HG02588 (cell line): ENCODE data around the gene NEDD4L.
"Not testable (repeated sequence)": the region's sequence is repeated elsewhere in the genome, so short reads cannot be mapped to it uniquely, and the experiment has no call there.

Experiments used
- ATAC-seq: cut with Tn5 transposase; IDR thresholded peaks from one replicate; pipeline ENCODE4 v1.9.1; 2021; ENCODE audit warnings: mild to moderate bottlenecking, moderate library complexity; ENCODE audit not compliant: unreplicated experiment

NEDD4L gene

DNA sequence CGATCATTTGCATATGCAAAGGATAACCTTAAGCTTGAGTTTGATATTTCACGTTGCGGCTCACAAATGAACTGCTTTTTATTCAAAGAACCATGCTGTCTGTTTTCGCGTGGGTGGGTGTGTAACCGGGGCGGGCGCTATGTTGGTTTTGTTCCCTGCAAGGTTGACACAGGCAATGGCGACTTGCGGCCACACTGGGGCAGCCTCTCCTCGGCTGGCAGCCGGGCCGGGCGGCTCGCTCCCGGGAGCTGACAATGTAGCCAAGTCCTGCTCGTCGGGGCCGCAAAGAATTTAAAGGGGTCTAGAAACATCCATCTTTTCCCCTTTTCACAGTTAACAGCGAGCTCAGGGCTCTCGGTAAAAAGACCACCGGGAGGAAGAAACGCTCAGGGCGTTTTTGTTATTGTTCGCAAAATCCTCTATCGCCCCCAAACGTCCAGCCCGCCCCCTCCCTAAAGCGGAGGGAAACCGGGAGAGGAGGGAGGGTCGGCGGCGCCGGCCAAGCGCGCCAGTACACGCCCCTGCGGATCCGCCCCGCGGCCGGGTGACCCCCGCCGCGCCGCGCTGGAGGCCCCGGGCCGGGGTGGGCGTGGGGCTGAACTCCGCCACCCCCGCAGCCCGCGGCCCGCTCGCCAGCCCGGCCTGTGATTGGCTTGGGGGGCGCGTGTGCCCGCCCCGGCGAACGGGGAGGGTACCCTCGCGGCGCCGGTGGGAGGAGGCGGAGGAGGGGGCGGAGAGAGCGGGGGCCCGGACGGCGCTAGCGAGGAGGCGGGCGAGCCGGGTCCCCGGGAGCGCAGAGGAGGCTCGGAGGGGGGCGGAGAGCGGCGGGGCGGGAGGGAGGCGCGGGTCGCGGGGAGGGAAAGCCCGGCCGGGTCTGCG lies at the start of gene NEDD4L:
Gene NEDD4L, plus strand, starts transcription at position 736 of the 879 bp plus-strand sequence. CDS start 435 bp downstream, outside the sequence.
- peak; percentile 76 for ATAC-seq

DNA sequence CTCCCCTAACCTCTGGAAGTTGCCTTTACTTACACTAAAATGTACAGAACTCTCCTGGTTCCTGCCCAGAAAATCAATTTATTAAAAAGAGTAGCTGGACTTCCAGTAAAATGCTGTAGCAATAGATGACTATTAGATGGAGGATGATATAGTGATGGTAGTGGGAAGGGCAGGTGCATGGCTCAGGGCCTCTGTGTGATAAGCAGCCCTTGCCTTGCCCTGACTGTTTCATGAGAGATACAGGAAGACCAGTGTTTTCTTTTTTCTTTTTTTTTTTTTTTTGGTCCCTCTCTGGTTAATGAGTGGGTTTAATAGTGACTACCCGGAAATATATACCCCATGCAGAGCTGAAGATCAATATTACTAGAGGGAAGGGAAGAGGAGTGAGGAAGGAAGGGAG lies 48.7 kb upstream of the NEDD4L start:
- ATAC-seq = no peak

DNA sequence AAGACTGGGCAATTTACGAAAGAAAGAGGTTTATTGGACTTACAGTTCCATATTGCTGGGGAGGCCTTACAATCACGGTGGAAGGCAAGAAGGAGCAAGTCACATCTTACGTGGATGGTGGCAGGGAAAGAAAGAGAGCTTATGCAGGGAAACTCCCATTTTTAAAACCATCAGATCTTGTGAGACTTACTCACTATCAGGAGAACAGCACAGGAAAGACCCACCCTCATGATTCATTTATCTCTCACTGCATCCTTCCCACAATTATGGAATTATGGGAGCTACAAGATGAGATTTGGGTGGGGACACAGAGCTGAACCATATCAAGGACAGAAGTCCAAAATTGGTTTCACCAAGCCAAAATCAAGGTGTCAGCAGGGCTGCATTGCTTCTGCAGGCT lies 47.1 kb upstream of the NEDD4L start:
- not testable (repeated sequence) for ATAC-seq

DNA sequence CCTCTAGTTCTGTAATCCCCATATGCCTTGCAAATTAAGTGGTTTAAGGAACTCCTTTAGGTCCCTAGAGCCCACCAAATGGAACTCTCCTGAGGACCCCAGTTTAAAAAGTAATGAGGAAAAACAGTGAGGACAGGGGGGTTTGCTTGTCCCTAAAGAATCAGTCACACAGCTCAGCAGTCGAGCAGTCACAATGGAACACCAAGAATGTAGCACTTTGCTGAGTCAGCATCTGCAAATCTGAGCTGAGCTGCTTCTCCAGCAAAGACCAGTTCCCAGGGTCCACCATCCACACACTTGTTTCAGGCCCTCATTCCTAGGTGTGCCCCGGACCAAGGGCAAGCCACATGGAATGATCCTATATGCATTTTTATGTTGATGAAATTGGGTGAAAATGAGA lies 46.2 kb upstream of the NEDD4L start:
- no peak for ATAC-seq

DNA sequence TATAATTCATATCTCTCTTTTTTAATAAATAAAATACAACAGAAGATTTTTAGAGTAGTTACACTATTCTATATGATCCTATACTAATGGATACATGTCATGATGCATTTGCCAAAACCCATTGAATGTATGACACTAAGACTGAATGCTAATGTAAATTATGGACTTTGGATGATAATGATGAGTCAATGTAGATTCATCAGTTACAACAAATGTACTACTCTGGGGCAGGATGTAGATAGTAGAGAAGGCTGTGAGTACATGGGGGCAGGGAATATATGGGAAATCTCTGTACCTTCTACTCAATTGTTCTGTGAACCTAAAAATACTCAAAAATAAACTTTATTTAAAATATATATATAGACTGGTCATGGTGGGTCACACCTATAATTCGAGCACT lies 45.6 kb upstream of the NEDD4L start:
- no peak for ATAC-seq

DNA sequence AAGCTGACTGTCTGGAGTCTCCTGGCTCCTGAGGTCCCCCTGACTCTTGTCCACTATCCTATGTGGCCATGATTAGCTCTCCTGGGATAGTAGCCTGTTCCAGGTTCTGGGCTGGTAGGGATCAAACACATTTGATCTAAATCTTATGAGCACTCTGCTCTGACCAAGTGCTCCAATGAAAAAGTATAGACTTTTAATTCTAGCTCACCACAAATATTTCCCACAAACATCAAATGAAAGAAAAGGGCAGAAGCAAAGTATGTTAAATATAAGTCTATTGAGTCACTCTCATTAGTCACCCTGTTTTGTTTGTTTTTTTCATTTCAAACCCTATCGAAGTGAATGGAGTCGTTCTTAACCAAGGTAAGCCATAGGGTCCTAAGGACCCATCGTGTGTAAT lies 39.7 kb upstream of the NEDD4L start:
- ATAC-seq = no peak

DNA sequence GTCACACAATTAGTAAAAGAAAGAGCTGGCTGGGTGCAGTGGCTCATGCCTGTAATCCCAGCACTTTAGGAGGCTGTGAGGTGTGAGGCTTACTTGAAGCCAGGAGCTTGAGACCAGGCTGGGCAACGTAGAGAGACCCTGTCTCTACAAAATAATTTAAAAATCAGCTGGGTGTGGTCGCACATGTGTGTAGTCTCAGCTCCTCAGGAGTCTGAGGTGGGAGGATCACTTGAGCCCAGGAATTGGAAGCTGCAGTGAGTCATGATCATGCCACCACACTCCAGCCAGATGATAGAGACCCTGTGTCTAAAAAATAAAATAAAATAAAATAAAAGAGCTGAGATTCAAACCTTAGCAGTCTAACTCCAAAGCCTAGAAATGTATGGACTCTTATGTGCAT lies 39.0 kb upstream of the NEDD4L start:
- ATAC-seq = no peak

DNA sequence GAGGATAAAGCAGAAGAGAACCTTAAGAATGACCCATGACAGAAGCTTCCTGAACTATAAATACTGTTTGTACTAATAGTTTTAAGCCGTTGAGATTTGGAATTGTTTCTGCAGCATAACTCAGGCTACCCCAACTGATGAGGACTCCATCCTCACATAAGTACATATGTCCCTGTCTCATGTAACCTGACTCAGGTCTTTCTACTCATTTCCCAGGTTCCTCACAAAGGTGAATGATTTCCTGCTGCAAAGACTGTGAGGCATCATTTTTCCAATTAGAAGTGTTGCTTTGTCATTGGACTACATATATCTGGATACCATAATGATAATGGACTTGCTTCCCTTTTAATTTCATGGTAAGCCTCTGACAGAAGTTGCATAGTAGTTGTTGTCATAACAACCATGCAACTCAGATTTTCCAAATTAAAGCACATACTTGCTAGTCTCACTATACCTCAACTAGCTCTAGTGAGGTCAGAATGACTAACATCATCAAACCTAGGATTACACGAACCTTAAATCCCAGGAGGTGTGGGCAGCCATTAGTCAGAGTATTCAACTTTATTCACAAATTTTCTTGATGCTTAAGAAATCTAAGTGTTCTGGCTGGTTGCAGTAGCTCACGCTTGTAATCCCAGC lies 38.0 kb upstream of the NEDD4L start:
- ATAC-seq = no peak

DNA sequence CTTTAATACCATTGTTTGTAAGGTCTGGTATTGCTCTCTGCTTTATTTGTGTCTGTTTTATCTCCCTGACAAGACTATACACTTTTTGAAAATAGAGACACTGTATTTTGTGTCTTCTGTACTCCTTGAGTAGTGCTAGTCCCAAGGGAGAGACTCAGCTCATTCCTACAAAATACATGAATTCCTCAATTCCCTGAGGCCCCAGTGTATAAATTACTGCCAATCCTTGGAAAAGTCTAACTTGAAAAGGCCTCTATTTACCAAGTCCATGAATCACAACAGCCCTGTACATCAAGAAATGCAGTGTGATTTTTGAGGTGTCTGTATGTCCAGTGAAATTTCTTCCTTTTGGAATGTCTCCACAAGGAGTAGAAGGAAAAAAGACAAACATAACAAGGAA lies 34.9 kb upstream of the NEDD4L start:
- no peak for ATAC-seq

DNA sequence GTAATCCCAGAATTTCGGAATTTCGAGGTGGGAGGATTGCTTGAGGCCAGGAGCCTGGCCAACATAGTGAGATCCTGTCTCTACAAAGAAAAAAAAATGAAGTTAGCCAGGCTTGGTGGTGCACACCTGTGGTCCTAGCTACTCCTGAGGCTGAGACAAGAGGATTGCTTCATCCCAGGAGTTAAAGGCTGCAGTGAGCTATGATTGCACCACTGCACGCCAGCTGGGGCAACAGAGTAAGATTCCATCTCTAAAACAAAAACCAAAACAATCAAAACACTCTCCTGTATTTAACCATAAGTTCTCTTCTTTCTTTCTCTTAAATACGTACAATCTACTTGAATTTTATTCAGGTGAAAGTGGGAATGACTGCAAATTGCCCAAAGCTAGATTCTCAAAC lies 33.8 kb upstream of the NEDD4L start:
- ATAC-seq = no peak

DNA sequence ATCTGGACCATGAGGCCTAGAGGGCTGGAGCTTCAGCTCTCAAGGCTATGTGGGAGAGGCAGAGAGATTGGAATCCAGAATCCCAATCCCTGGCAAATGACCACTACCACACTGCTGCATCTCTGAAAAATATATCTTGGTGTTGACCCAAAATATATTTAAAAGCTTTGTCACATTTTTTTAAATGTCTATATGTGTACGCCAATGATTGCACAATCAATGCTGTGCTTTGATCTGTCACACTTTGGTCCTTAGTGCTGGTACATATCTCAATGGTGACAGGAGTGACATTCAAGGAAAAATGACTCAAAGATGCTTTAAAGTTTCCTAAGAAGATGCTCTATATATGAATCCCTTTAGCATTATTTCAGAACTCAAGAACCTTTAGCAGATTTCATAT lies 31.7 kb upstream of the NEDD4L start:
- ATAC-seq = no peak

DNA sequence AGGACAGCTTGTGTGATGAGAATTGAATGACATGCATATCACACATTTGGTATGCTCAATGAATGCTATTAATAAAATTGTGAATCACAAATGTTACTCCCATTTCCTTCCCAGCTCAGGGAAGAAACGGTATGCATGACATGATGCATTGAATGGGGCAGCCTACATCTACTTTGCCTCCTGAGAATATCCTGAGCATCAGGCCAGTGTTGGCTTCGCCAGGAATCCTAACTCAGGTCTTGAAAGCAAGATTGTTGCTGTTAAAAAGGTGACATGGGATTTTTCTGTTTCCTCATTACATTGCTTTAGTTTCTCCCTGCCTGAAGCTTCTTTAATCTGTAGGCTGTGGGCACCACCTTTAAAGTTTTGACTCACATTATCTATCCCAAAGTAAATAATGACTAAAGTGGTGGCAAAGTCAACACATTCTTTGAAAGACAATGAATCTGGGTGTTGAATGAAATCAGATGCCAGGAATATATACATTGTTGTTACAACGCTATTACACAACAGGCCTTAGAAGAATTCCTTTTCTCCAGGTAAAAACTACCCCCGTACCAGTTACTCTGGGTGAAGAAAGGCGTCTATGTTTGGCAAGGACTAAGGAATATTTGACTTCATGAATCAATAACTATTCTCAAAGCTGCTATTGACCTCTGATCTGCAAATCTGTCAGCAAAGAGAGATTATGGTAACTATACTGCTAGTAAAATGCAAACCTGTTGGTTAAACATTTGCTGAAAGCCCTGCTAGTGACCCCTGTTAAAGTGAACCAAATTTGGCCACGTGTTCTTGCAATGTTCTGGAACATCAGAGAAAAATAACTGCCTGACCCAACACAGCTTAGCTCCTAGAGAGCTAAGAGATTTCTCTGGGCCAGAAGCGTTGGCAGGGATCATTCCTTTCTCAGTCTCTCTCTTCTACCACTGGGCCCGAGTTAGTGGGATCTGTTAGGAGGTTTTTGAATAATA lies 30.5 kb upstream of the NEDD4L start:
- no peak for ATAC-seq

DNA sequence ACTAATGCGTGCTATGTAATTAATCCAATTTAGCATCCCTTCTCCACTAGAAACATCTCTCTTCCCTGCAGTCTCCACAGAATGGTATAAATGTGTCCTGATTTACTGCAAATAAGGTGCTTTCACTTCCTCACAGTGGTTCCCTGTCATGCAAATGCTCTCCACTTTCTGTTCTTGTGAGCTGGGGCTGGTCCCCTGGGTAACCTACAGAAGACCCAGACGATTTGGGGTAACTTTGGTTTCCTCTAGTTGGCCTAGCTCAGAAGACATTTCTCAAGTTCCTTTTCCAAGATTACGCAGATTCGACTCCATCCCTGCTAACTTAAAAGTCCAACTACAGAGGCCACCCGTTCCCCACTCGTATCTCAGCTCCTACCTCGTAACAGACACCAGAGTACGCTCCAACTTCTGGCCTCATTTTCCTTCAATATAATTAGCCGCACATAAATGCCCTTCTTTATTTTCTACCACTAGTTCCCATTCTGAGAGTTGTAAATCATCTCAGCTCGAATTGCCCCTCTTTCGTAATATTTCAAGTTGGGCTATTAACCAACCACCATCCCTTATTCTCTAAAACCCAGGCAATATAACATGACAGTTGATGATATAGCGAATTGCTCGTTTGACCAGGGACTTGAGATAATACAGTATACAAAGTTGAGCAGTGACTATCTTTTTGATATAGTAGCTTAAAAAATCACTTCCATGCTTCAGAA lies 28.8 kb upstream of the NEDD4L start:
- peak; percentile 98 for ATAC-seq

DNA sequence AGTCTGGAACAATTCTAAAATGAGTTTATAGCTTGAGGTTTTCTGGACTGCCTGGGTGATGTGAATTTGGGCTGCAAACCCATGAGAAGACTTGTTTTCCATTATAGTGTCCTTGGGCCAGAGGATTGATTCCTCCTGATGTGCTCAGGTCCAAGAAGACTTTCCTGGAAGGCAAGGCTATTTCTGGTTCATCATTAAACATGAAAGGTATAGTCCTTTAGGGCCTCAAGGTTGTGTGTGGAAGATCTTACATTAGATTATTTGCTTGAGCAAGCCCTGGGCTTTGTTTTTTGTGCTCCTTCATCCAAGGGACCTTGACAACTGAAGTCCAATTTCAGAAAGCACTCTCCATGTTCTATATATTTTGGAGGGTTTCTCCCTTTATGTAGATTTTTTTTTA lies 26.8 kb upstream of the NEDD4L start:
- no peak for ATAC-seq

DNA sequence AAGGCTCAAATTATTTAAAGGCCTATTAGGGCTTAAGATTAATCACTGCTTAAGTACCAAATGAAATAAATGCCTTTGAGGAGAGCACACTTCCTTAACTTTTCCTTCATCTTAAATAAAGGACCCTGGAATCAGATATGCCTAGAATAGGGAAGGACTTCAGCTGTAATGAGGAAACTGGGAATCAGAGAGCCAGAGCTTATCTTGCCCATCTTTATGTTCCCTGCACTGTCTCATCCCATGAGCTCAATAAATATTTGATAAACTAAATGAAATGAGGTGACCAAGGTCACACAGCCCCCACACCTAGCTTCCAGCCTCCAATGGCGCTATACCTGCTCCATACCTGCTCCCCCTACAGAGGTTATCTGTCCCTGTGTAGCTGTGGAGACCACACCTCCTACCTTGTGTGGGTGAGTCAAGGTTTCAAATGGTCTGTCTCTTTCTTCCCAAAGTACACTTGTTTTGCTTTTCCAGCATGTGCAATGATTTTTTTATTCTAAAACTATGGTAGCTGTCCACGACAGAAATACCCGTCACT lies 23.4 kb upstream of the NEDD4L start:
- ATAC-seq = no peak

DNA sequence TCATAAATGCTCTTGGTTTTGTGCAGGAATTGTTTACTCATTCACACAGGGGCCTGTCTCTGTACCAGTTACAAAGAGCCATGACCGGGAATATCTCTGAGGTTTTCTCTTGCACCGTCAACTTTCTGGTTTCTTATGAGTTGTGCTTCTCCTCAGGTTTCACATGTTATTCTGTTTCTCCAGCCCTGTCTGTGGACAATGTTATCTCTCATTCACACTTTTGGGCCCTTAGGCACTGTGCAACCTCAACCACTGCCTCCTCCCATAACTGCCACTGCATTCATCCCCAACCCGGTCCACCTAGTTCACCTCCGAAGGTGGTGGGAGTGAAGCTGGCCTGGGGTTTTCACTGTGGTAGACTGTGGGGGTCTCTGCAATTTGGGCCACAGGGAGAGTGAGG lies 22.5 kb upstream of the NEDD4L start:
- no peak for ATAC-seq

DNA sequence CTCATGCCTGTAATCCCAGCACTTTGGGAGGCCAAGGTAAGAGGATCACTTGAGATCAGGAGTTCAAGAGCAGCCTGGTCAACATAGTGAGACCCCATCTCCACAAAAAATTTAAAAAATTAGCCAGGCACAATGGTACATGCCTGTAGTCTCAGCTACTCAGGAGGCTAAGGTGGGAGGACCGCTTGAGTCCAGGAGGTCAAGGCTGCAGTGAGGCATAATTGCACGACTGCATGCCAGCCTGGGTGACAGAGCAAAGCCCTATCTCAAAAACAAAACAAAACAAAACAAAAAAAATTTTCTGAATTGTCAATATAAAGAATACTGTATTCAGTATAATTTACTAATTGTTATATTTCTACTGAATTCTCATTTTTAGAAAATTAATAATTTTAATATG lies 20.9 kb upstream of the NEDD4L start:
- ATAC-seq = no peak

DNA sequence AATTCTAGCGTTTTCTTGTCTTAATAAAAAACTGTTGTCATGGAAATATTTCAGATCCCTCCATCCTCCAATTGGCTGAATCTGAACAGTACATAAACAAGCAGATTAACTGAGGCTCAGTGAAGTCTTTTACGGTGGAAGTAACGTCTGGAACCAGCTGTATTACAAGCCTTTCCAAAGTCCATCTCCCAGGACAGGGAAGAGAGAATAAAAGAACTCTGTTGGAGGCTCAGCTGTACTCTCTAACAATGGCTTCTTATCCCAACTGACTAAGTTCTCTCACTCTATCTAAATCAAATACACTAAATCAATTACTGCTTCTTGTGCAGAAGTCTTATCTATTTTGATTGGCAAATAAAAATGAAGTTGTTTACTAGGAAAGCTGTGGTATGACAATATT lies 19.9 kb upstream of the NEDD4L start:
- no peak for ATAC-seq

DNA sequence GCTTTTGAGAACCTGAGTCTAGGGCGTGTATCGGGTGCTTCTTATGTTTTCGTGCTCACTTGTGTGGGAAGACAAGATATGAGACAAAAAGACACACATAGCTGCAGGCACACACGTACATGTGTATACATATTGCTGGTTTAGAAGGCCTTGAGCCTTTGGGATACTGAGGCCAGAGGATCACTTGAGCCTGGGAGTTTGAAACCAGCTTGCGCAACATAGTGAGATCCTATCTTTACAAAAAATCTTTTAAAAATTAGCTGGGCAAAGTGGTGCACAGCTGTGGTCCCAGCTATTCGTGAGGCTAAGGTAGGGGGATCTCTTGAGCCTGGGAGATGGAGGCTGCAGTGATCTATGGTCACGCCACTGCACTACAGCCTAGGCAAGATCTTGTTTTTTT lies 18.8 kb upstream of the NEDD4L start:
- ATAC-seq = no peak

DNA sequence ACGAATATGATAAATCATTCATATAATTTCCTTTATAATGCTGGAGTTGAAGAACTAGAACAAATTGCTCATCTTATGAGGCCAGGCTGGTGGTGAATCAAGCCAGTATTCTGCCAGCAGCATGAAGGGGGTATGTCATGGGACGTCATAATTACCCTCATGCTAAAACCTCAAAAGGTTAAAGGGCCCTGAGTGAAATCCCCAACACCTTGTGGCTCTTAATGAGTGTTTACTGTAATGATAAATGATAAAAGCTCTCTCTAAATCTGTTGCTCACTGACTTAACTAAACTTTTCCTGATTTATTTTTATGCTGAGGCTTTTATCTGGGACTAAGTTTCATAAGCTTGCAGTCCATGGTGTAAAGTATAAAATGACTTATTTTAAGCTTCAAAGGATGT lies 18.3 kb upstream of the NEDD4L start:
- ATAC-seq = no peak
